GM19324 (cell line): Measurements from ENCODE around the gene GATB.

ENCODE experiments used
- ATAC-seq: cut with Tn5 transposase; IDR thresholded peaks from one replicate; pipeline ENCODE4 v1.9.1; 2021; ENCODE audit warnings: mild to moderate bottlenecking, moderate library complexity; ENCODE audit not compliant: unreplicated experiment, low FRiP score

Gene GATB

GRCh38 chr4:151703401-151703800 lies 57.4 kb downstream of the GATB start:
- ATAC-seq = no peak

- ATAC-seq = no peak
Observed at GRCh38 chr4:151702256-151702655, 58.6 kb downstream of the GATB start.

- no peak for ATAC-seq
Observed at GRCh38 chr4:151700566-151701316, 60.1 kb downstream of the GATB start.

- no peak for ATAC-seq
Observed at GRCh38 chr4:151698213-151698612, 62.6 kb downstream of the GATB start.

GRCh38 chr4:151694961-151695720 lies 65.7 kb downstream of the GATB start:
- ATAC-seq = no peak

GRCh38 chr4:151692821-151693673 lies 67.8 kb downstream of the GATB start:
- no peak for ATAC-seq

- no peak for ATAC-seq
Observed at GRCh38 chr4:151692443-151692782, 68.4 kb downstream of the GATB start.

GRCh38 chr4:151691639-151692442 lies 69.0 kb downstream of the GATB start:
- ATAC-seq = no peak

- ATAC-seq = no peak
Observed at GRCh38 chr4:151690876-151691275, 69.9 kb downstream of the GATB start.

GRCh38 chr4:151690164-151690870 lies 70.5 kb downstream of the GATB start:
- no peak for ATAC-seq

GRCh38 chr4:151689211-151689991 lies 71.4 kb downstream of the GATB start:
- ATAC-seq = no peak

- no peak for ATAC-seq
Observed at GRCh38 chr4:151688785-151689043, 72.1 kb downstream of the GATB start.

GRCh38 chr4:151688003-151688784 lies 72.6 kb downstream of the GATB start:
- ATAC-seq = no peak

GRCh38 chr4:151687021-151687640 lies 73.7 kb downstream of the GATB start:
- no peak for ATAC-seq

GRCh38 chr4:151685303-151685702 lies 75.5 kb downstream of the GATB start:
- ATAC-seq = no peak

GRCh38 chr4:151681085-151681484 lies 79.7 kb downstream of the GATB start:
- no peak for ATAC-seq

- no peak for ATAC-seq
Observed at GRCh38 chr4:151679231-151679630, 81.6 kb downstream of the GATB start.
